ENCODE measurements around the gene RANBP3.

DNA sequence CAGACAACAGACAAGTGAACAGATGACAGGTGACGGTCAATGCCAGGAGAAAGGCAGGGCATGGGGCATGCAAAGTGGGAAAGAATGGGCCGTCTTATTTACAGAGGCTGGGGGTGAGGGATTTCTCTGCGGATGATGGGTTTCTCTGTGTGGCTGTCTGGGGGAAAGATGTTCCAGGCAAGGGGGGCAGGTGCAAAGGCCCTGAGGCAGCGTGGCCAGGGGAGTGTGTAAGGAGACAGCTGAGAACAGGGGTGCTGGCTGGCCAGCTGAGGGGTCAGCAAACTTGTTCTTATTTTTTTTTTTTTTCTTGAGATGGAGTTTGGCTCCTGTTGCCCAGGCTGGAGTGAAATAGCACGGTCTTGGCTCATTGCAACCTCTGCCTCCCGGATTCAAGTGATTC, 21.8 kb upstream of the RANBP3 start:
- no peak for TF ChIP-seq EZH2 (IDR thresholded peaks at IDR 0.05; ENCODE audit: borderline replicate concordance, low read length)
- TF ChIP-seq, protein P1, sequence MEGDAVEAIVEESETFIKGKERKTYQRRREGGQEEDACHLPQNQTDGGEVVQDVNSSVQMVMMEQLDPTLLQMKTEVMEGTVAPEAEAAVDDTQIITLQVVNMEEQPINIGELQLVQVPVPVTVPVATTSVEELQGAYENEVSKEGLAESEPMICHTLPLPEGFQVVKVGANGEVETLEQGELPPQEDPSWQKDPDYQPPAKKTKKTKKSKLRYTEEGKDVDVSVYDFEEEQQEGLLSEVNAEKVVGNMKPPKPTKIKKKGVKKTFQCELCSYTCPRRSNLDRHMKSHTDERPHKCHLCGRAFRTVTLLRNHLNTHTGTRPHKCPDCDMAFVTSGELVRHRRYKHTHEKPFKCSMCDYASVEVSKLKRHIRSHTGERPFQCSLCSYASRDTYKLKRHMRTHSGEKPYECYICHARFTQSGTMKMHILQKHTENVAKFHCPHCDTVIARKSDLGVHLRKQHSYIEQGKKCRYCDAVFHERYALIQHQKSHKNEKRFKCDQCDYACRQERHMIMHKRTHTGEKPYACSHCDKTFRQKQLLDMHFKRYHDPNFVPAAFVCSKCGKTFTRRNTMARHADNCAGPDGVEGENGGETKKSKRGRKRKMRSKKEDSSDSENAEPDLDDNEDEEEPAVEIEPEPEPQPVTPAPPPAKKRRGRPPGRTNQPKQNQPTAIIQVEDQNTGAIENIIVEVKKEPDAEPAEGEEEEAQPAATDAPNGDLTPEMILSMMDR (IDR thresholded peaks at IDR 0.05; ENCODE audit: low read length), result no peak
